ENCODE results near the gene MRPS16.

The MRPS16 gene

DNA sequence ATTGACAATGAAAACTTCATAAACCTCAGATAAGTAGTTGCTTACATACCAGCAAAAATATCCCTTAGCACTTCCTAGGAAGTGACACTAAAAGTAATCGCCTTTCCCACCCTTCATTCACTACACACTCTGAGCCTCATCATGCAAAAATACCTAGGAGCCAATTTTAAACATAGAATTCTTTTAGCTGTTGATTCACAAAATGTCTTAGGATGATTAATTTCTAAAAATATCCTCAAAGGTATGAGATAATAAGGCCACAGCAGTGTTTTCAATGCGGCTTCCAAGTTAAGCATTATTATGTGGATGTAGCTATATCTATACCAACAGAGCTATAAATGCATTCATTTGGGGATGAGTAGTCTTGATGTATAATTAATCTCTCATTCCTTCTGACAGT is 18.6 kb downstream of the MRPS16 start:
- TF ChIP-seq CTCF (IDR thresholded peaks at IDR 0.05) = no peak

DNA sequence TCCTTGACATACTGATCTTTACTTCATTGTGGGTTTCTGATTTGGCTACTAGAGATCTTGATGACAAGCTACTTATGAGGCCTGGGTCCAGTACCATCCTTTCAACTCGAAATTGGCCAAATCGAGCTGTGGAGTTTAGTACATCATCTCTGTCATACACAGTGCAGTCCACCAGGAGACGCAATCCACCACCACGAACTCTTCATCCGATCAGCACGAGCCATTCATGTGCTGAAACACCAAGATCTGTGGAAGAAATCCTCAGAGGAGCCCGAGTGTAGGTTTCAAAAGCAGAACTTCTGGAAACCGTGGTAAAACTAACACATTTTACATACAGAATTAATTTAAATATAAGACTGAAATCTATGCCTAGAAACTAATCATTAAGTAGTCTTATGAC is 19.6 kb downstream of the MRPS16 start:
- TF ChIP-seq CTCF (IDR thresholded peaks at IDR 0.05) = no peak

GRCh38 chr10:73229567-73229966 is 22.9 kb downstream of the MRPS16 start:
- no peak for TF ChIP-seq CTCF (IDR thresholded peaks at IDR 0.05)

GRCh38 chr10:73228247-73228646 is 24.2 kb downstream of the MRPS16 start:
- no peak for TF ChIP-seq CTCF (IDR thresholded peaks at IDR 0.05)

GRCh38 chr10:73226663-73227062 is 25.8 kb downstream of the MRPS16 start:
- no peak for TF ChIP-seq CTCF (IDR thresholded peaks at IDR 0.05)

GRCh38 chr10:73225518-73225917 is 26.9 kb downstream of the MRPS16 start:
- no peak for TF ChIP-seq CTCF (IDR thresholded peaks at IDR 0.05)

DNA sequence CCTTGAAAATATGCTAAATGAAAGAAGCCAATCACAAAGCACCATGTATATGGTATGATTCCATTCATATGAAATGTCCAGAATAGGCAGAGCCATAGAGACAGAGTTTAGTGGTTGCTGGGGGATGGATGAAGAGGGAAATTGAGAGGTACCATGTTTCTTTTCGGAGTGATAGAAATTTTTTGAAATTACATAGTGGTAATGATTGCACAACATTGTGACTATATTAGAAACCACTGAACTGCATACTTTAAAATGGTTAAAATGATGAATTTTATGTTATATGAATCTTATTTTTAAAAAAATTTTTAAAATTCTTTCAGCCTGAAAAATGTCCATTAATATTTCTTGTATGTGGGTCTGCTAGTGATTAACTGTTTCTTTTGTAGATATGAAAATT is 31.5 kb downstream of the MRPS16 start:
- no peak for TF ChIP-seq CTCF (IDR thresholded peaks at IDR 0.05)

DNA sequence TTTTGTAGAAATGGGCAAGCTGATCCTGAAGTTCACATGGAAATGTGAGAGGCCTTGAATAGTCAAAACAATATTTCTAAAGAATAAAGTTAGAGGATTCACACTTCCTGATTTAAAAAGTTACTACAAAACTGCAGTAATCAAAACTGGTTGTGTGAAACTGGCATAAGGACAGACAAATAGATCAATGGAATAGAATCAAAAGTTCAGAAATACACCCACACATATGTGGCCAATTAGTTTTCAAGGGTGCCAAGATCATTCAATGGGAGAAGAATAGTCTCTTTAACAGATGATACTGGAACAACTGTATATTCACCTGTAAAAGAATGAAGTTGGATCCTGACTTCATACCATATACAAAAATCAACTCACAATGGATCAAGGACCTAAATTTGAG is 33.1 kb downstream of the MRPS16 start:
- no peak for TF ChIP-seq CTCF (IDR thresholded peaks at IDR 0.05)

Data from LNCAP (cell line).